AG08396 (cell line): ENCODE results near the gene TRPM2.

Experiments used
- DNase-seq: peaks from one replicate; pipeline ENCODE4 v3.0.0; 2012; ENCODE audit warnings: low spot score, mixed read lengths

The TRPM2 gene

GRCh38 chr21:44485254-44485793 lies 131.9 kb downstream of the TRPM2 start:
- no peak for DNase-seq

GRCh38 chr21:44485796-44486195 lies 132.4 kb downstream of the TRPM2 start:
- no peak for DNase-seq

- DNase-seq: no peak
These were observed 132.9 kb downstream of the TRPM2 start for GRCh38 chr21:44486302-44486701.

GRCh38 chr21:44487831-44488230 lies 134.4 kb downstream of the TRPM2 start:
- peak; percentile 70 for DNase-seq

- no peak for DNase-seq
These were observed 136.5 kb downstream of the TRPM2 start for GRCh38 chr21:44489962-44490361.

- DNase-seq: no peak
These were observed 137.0 kb downstream of the TRPM2 start for GRCh38 chr21:44490405-44490804.

GRCh38 chr21:44490816-44491215 lies 137.4 kb downstream of the TRPM2 start:
- no peak for DNase-seq
